B cell (primary cell): ENCODE data around the gene TSPAN9.

ENCODE experiments used
- EZH2 ChIP-seq: IDR thresholded peaks from 2 replicates; pipeline ENCODE4 v1.6.1; 2012; ENCODE audit warnings: borderline replicate concordance, low read depth, mild to moderate bottlenecking, moderate library complexity, low read length; ENCODE audit not compliant: insufficient read depth, poor library complexity, severe bottlenecking
- TF ChIP-seq, protein P1 (sequence below): fragments of 200-600 bp; IDR thresholded peaks from one replicate; pipeline ENCODE4 v1.8.0; 2022; ENCODE audit warnings: antibody characterized with exemption, mild to moderate bottlenecking

GRCh38 chr12:3081886-3082285 is 4.7 kb downstream of the TSPAN9 start:
- TF ChIP-seq, protein P1, sequence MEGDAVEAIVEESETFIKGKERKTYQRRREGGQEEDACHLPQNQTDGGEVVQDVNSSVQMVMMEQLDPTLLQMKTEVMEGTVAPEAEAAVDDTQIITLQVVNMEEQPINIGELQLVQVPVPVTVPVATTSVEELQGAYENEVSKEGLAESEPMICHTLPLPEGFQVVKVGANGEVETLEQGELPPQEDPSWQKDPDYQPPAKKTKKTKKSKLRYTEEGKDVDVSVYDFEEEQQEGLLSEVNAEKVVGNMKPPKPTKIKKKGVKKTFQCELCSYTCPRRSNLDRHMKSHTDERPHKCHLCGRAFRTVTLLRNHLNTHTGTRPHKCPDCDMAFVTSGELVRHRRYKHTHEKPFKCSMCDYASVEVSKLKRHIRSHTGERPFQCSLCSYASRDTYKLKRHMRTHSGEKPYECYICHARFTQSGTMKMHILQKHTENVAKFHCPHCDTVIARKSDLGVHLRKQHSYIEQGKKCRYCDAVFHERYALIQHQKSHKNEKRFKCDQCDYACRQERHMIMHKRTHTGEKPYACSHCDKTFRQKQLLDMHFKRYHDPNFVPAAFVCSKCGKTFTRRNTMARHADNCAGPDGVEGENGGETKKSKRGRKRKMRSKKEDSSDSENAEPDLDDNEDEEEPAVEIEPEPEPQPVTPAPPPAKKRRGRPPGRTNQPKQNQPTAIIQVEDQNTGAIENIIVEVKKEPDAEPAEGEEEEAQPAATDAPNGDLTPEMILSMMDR: no peak
- TF ChIP-seq EZH2: no peak
